H9 (cell line): ENCODE data around the gene MAGI1. TPM values are rescaled to one million over a fixed set of nuclear protein-coding genes. Genes with fewer than 3 reads are reported as not detected.

Experiments used
- DNase-seq: peaks from one replicate; pipeline ENCODE4 v3.0.0-alpha.2; 2017
- H2AFZ ChIP-seq: one replicate; pipeline ENCODE4 v1.6.1; 2013; ENCODE audit warnings: mild to moderate bottlenecking, low read length, control low read depth, moderate library complexity
- H2AK5ac ChIP-seq: 2 replicates; pipeline ENCODE4 v1.6.1; 2013; ENCODE audit warnings: low read length, control low read depth, mixed read lengths; ENCODE audit not compliant: insufficient read length
- H2BK120ac ChIP-seq: one replicate; pipeline ENCODE4 v1.6.1; 2013; ENCODE audit warnings: low read depth, mild to moderate bottlenecking, low read length, control low read depth, inconsistent platforms; ENCODE audit not compliant: poor library complexity, severe bottlenecking
- H2BK12ac ChIP-seq: 2 replicates; pipeline ENCODE4 v1.6.1; 2013; ENCODE audit warnings: low read length, control low read depth, mixed read lengths, low read depth; ENCODE audit not compliant: insufficient read length
- H2BK15ac ChIP-seq: 2 replicates; pipeline ENCODE4 v1.6.1; 2013; ENCODE audit warnings: low read depth, low read length, control low read depth
- H2BK20ac ChIP-seq: one replicate; pipeline ENCODE4 v1.6.1; 2013; ENCODE audit warnings: low read depth, mild to moderate bottlenecking, low read length, control low read depth, inconsistent platforms; ENCODE audit not compliant: poor library complexity, severe bottlenecking
- H2BK5ac ChIP-seq: 2 replicates; pipeline ENCODE4 v1.6.1; 2013; ENCODE audit warnings: low read length, control low read depth, mixed read lengths; ENCODE audit not compliant: insufficient read length
- H3K14ac ChIP-seq: 2 replicates; pipeline ENCODE4 v1.6.1; 2013; ENCODE audit warnings: low read length, control low read depth; ENCODE audit not compliant: insufficient read depth
- H3K18ac ChIP-seq: 2 replicates; pipeline ENCODE4 v1.6.1; 2013; ENCODE audit warnings: low read depth, mild to moderate bottlenecking, mixed read lengths, low read length, control low read depth; ENCODE audit not compliant: insufficient read length
- H3K23ac ChIP-seq: 2 replicates; pipeline ENCODE4 v1.6.1; 2013; ENCODE audit warnings: low read length, control low read depth, mixed read lengths, low read depth; ENCODE audit not compliant: insufficient read length
- H3K23me2 ChIP-seq: 2 replicates; pipeline ENCODE4 v1.6.1; 2013; ENCODE audit warnings: low read depth, mild to moderate bottlenecking, mixed read lengths, low read length, control low read depth; ENCODE audit not compliant: insufficient read length, poor library complexity, severe bottlenecking
- H3K27ac ChIP-seq: 2 replicates; pipeline ENCODE4 v1.5.1; 2013; ENCODE audit warnings: low read length, control low read depth, mixed read lengths, low read depth; ENCODE audit not compliant: insufficient read length
- H3K27me3 ChIP-seq: 2 replicates; pipeline ENCODE4 v1.6.1; 2013; ENCODE audit warnings: low read length, control low read depth, inconsistent platforms; ENCODE audit not compliant: insufficient read depth
- H3K4ac ChIP-seq: 2 replicates; pipeline ENCODE4 v1.6.1; 2013; ENCODE audit warnings: low read depth, mild to moderate bottlenecking, control low read depth, inconsistent platforms, low read length, moderate library complexity
- H3K4me1 ChIP-seq: 2 replicates; pipeline ENCODE4 v1.6.1; 2013; ENCODE audit warnings: low read length, control low read depth, inconsistent platforms; ENCODE audit not compliant: insufficient read depth
- H3K4me2 ChIP-seq: 2 replicates; pipeline ENCODE4 v1.6.1; 2013; ENCODE audit warnings: low read length, control low read depth, mixed read lengths; ENCODE audit not compliant: insufficient read length, insufficient read depth
- H3K56ac ChIP-seq: 2 replicates; pipeline ENCODE4 v1.6.1; 2013; ENCODE audit warnings: low read depth, mild to moderate bottlenecking, mixed read lengths, low read length, control low read depth; ENCODE audit not compliant: insufficient read length
- H3K79me1 ChIP-seq: 2 replicates; pipeline ENCODE4 v1.6.1; 2013; ENCODE audit warnings: low read depth, mild to moderate bottlenecking, moderate library complexity, low read length, control low read depth, inconsistent platforms; ENCODE audit not compliant: insufficient read depth, poor library complexity, severe bottlenecking
- H3K79me2 ChIP-seq: 2 replicates; pipeline ENCODE4 v1.6.1; 2013; ENCODE audit warnings: low read length, control low read depth, inconsistent platforms; ENCODE audit not compliant: insufficient read depth
- H3K9ac ChIP-seq: 2 replicates; pipeline ENCODE4 v1.6.1; 2013; ENCODE audit warnings: low read length, control low read depth, mixed read lengths; ENCODE audit not compliant: insufficient read length; ENCODE audit errors: extremely low read depth
- H3K9me3 ChIP-seq: one replicate; pipeline ENCODE4 v1.6.1; 2013; ENCODE audit warnings: low read depth, low read length, inconsistent platforms; ENCODE audit not compliant: control insufficient read depth
- H3T11ph ChIP-seq: one replicate; pipeline ENCODE4 v1.6.1; 2013; ENCODE audit warnings: mild to moderate bottlenecking, low read length, control low read depth, inconsistent platforms
- H4K20me1 ChIP-seq: one replicate; pipeline ENCODE4 v1.6.1; 2013; ENCODE audit not compliant: control insufficient read depth, insufficient read length, insufficient read depth
- H4K5ac ChIP-seq: 2 replicates; pipeline ENCODE4 v1.6.1; 2013; ENCODE audit warnings: low read depth, mild to moderate bottlenecking, mixed read lengths, low read length, control low read depth; ENCODE audit not compliant: insufficient read length
- H4K8ac ChIP-seq: replicated peaks from 2 replicates; pipeline ENCODE4 v1.6.1; 2013; ENCODE audit warnings: low read length, control low read depth, mixed read lengths, low read depth; ENCODE audit not compliant: insufficient read length
- H4K91ac ChIP-seq: 2 replicates; pipeline ENCODE4 v1.6.1; 2013; ENCODE audit warnings: low read depth, mild to moderate bottlenecking, moderate library complexity, mixed read lengths, low read length, control low read depth; ENCODE audit not compliant: insufficient read length
- H3K27ac Mint-ChIP-seq, 3 experiments: 2 replicates in 2 of 3; 3 replicates in 1 of 3; pipeline ENCODE4 v1.8.0; 2020 to 2021; ENCODE audit warnings: mixed read lengths in 3 of 3, mild to moderate bottlenecking in 1 of 3, moderate library complexity in 1 of 3
- H3K27me3 Mint-ChIP-seq: 2 replicates; pipeline ENCODE4 v1.8.0; 2021; ENCODE audit warnings: low read depth, mild to moderate bottlenecking, moderate library complexity, mixed read lengths
- H3K36me3 Mint-ChIP-seq, 3 experiments: 2 replicates in 2 of 3; 3 replicates in 1 of 3; pipeline ENCODE4 v1.8.0; 2020 to 2021; ENCODE audit warnings: low read depth in 3 of 3, mixed read lengths in 3 of 3; ENCODE audit not compliant: insufficient read depth in 1 of 3
- H3K4me1 Mint-ChIP-seq, 2 experiments: 2 replicates each; pipeline ENCODE4 v1.8.0; 2020; ENCODE audit warnings: mixed read lengths in 2 of 2
- H3K4me3 Mint-ChIP-seq, 2 experiments: 2 replicates in 1 of 2; 3 replicates in 1 of 2; pipeline ENCODE4 v1.8.0; 2020 to 2021; ENCODE audit warnings: mild to moderate bottlenecking in 2 of 2, mixed read lengths in 2 of 2, moderate library complexity in 1 of 2
- H3K9me3 Mint-ChIP-seq, 2 experiments: 2 replicates in 1 of 2; 3 replicates in 1 of 2; pipeline ENCODE4 v1.8.0; 2020; ENCODE audit warnings: mild to moderate bottlenecking in 2 of 2, mixed read lengths in 2 of 2, moderate library complexity in 1 of 2
- WGBS: extraction: QIAGEN DNeasy Blood & Tissue Kit; methylation state at CpG from one replicate; pipeline ENCODE4 v1.1.7; 2013; ENCODE audit warnings: missing lambda C conversion rate, low lambda C conversion rate, mixed read lengths; ENCODE audit not compliant: insufficient read length; ENCODE audit errors: extremely low coverage; 5-methylcytosine and 5-hydroxymethylcytosine counted together
- total RNA-seq: library from RNA; stranded (reverse); gene quantifications from 2 replicates; pipeline ENCODE4 v1.2.1, GENCODE V29; 2021
- TF ChIP-seq, protein P1 (sequence below): fragments of 200-600 bp; sonication (generic); conservative IDR thresholded peaks from 3 replicates; pipeline ENCODE4 v1.8.0; 2021; ENCODE audit warnings: antibody characterized with exemption, mild to moderate bottlenecking

Gene MAGI1
- total RNA-seq, 1 experiment from 2014 or later: 65.7 TPM

GRCh38 chr3:65343736-65344135 is 695.0 kb downstream of the MAGI1 start:
- Histone ChIP-seq H4K8ac (no peak overlapping the region), H4K20me1 (no peaks in the 10 kb centered on the region), H3T11ph (no peak overlapping the region), H3K27me3 (no peaks in the 10 kb centered on the region), H3K27ac (no peak overlapping the region), H4K5ac (no peak overlapping the region), H3K9ac (no peak overlapping the region), H3K14ac (no peak overlapping the region), H2AFZ (no peak overlapping the region), H3K23me2 (no peaks in the 10 kb centered on the region), H2AK5ac (no peak overlapping the region), H3K79me2 (no peaks in the 10 kb centered on the region), H3K9me3 (no peaks in the 10 kb centered on the region), H3K23ac (no peak overlapping the region), H2BK20ac (no peak overlapping the region), H3K4me1 (peaks cover 12% of the 10 kb centered on the region), H3K4ac (no peak overlapping the region), H2BK5ac (no peak overlapping the region), H2BK15ac (no peak overlapping the region), H3K56ac (no peak overlapping the region), H3K4me2 (no peak overlapping the region), H2BK120ac (no peak overlapping the region), H3K79me1 (no peaks in the 10 kb centered on the region), H2BK12ac (no peak overlapping the region), H3K18ac (no peak overlapping the region), H4K91ac (no peak overlapping the region)
- Mint-ChIP-seq H3K27me3 (peaks cover 1% of the 10 kb centered on the region; the same call in 1 of the 2 replicates), H3K27ac (peak overlapping the region in 1 of 3 experiments; percentile 25; a peak in 1 of 7 replicates), H3K9me3 (no peaks in the 10 kb centered on the region), H3K4me3 (no peak overlapping the region), H3K4me1 (peaks cover 34 to 42% of the 10 kb centered on the region in 2 experiments), H3K36me3 (no peaks in the 10 kb centered on the region)
- TF ChIP-seq, protein P1, sequence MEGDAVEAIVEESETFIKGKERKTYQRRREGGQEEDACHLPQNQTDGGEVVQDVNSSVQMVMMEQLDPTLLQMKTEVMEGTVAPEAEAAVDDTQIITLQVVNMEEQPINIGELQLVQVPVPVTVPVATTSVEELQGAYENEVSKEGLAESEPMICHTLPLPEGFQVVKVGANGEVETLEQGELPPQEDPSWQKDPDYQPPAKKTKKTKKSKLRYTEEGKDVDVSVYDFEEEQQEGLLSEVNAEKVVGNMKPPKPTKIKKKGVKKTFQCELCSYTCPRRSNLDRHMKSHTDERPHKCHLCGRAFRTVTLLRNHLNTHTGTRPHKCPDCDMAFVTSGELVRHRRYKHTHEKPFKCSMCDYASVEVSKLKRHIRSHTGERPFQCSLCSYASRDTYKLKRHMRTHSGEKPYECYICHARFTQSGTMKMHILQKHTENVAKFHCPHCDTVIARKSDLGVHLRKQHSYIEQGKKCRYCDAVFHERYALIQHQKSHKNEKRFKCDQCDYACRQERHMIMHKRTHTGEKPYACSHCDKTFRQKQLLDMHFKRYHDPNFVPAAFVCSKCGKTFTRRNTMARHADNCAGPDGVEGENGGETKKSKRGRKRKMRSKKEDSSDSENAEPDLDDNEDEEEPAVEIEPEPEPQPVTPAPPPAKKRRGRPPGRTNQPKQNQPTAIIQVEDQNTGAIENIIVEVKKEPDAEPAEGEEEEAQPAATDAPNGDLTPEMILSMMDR: no peak
- no peak for DNase-seq
- no CpG with 5 or more reads among the region's 4 CpGs for WGBS
